D721Med (cell line): ENCODE measurements around the gene PPIP5K2.
"Not testable (repeated sequence)": the region's sequence is repeated elsewhere in the genome, so short reads cannot be mapped to it uniquely, and the experiment has no call there.

Experiments
- DNase-seq: peaks from one replicate; pipeline ENCODE4 v3.0.0; 2011; ENCODE audit warnings: low spot score; ENCODE audit not compliant: insufficient read length
- FAIRE-seq: peaks from 2 replicates; lab custom pipeline; 2011; peaks lifted over from hg19 to GRCh38; lab: Jason Lieb, UNC
- CTCF ChIP-seq: IDR thresholded peaks from 2 replicates; pipeline ENCODE4 v1.5.1; 2012; ENCODE audit warnings: mild to moderate bottlenecking, control low read depth; ENCODE audit not compliant: insufficient read depth; ENCODE audit errors: missing control alignments

PPIP5K2 gene

GRCh38 chr5:103211576-103212561 is 91.8 kb downstream of the PPIP5K2 start:
- no peak for TF ChIP-seq CTCF
- FAIRE-seq = peak; percentile 44
- DNase-seq = no peak

- no peak for TF ChIP-seq CTCF
- DNase-seq (no peak), FAIRE-seq (no peak)
Measured at GRCh38 chr5:103216137-103216536, 96.0 kb downstream of the PPIP5K2 start.

- TF ChIP-seq CTCF = no peak
- FAIRE-seq (no peak), DNase-seq (no peak)
Measured at GRCh38 chr5:103216697-103217096, 96.6 kb downstream of the PPIP5K2 start.

GRCh38 chr5:103217101-103217500 is 97.0 kb downstream of the PPIP5K2 start:
- TF ChIP-seq CTCF = no peak
- FAIRE-seq (no peak), DNase-seq (no peak)

- no peak for DNase-seq
- no peak for TF ChIP-seq CTCF
Measured at GRCh38 chr5:103218164-103218563, 98.1 kb downstream of the PPIP5K2 start.

GRCh38 chr5:103219074-103219473 is 99.0 kb downstream of the PPIP5K2 start:
- not testable (repeated sequence) for DNase-seq, FAIRE-seq

More at GRCh38 chr5:103218164-103218563, 98.1 kb downstream of the PPIP5K2 start:
- FAIRE-seq = no peak

- TF ChIP-seq CTCF = no peak
- FAIRE-seq (no peak), DNase-seq (no peak)
Measured at GRCh38 chr5:103223031-103223955, 103.2 kb downstream of the PPIP5K2 start.
